ENCODE results near the gene EPAS1. TPM values are rescaled to one million over a fixed set of nuclear protein-coding genes. Genes with fewer than 3 reads are reported as not detected.

EPAS1 gene
- total RNA-seq, 1 donor from 2014 or later: 280 TPM

- Mint-ChIP-seq H3K9me3 (ENCODE audit: unreplicated experiment) (no peaks in the 10 kb centered on the region), H3K27me3 (ENCODE audit: unreplicated experiment) (no peaks in the 10 kb centered on the region), H3K4me3 (ENCODE audit: unreplicated experiment) (no peak overlapping the region), H3K4me1 (ENCODE audit: unreplicated experiment) (no peaks in the 10 kb centered on the region), H3K27ac (ENCODE audit: unreplicated experiment) (no peak overlapping the region), H3K36me3 (ENCODE audit: low read depth, unreplicated experiment) (no peaks in the 10 kb centered on the region)
- TF ChIP-seq, protein P1, sequence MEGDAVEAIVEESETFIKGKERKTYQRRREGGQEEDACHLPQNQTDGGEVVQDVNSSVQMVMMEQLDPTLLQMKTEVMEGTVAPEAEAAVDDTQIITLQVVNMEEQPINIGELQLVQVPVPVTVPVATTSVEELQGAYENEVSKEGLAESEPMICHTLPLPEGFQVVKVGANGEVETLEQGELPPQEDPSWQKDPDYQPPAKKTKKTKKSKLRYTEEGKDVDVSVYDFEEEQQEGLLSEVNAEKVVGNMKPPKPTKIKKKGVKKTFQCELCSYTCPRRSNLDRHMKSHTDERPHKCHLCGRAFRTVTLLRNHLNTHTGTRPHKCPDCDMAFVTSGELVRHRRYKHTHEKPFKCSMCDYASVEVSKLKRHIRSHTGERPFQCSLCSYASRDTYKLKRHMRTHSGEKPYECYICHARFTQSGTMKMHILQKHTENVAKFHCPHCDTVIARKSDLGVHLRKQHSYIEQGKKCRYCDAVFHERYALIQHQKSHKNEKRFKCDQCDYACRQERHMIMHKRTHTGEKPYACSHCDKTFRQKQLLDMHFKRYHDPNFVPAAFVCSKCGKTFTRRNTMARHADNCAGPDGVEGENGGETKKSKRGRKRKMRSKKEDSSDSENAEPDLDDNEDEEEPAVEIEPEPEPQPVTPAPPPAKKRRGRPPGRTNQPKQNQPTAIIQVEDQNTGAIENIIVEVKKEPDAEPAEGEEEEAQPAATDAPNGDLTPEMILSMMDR (IDR thresholded peaks at IDR 0.05; ENCODE audit: unreplicated experiment): no peak
- DNase-seq (ENCODE audit: low spot score): no peak
Observed at GRCh38 chr2:46424937-46425336, 127.7 kb downstream of the EPAS1 start.

GRCh38 chr2:46428911-46429436, 131.8 kb downstream of the EPAS1 start:
- no peak overlapping the region for H3K27ac Mint-ChIP-seq (ENCODE audit: unreplicated experiment)

GRCh38 chr2:46430413-46430812, 133.2 kb downstream of the EPAS1 start:
- Mint-ChIP-seq H3K27ac (ENCODE audit: unreplicated experiment) (no peak overlapping the region), H3K27me3 (ENCODE audit: unreplicated experiment) (peaks cover 1% of the 10 kb centered on the region), H3K4me3 (ENCODE audit: unreplicated experiment) (no peak overlapping the region), H3K9me3 (ENCODE audit: unreplicated experiment) (no peaks in the 10 kb centered on the region), H3K36me3 (ENCODE audit: low read depth, unreplicated experiment) (no peaks in the 10 kb centered on the region), H3K4me1 (ENCODE audit: unreplicated experiment) (no peaks in the 10 kb centered on the region)
- TF ChIP-seq, protein P1 (IDR thresholded peaks at IDR 0.05; ENCODE audit: unreplicated experiment): no peak
- DNase-seq (ENCODE audit: low spot score): no peak

More at GRCh38 chr2:46428911-46429436, 131.8 kb downstream of the EPAS1 start:
- no peak overlapping the region for H3K4me3 Mint-ChIP-seq (ENCODE audit: unreplicated experiment)
- H3K27me3 Mint-ChIP-seq (ENCODE audit: unreplicated experiment): peaks cover under 1% of the 10 kb centered on the region
- no peaks in the 10 kb centered on the region for H3K4me1 Mint-ChIP-seq (ENCODE audit: unreplicated experiment)
- no peaks in the 10 kb centered on the region for H3K9me3 Mint-ChIP-seq (ENCODE audit: unreplicated experiment)
- H3K36me3 Mint-ChIP-seq (ENCODE audit: low read depth, unreplicated experiment): no peaks in the 10 kb centered on the region
- TF ChIP-seq, protein P1 (IDR thresholded peaks at IDR 0.05; ENCODE audit: unreplicated experiment): no peak
- DNase-seq (ENCODE audit: low spot score): no peak

DNA sequence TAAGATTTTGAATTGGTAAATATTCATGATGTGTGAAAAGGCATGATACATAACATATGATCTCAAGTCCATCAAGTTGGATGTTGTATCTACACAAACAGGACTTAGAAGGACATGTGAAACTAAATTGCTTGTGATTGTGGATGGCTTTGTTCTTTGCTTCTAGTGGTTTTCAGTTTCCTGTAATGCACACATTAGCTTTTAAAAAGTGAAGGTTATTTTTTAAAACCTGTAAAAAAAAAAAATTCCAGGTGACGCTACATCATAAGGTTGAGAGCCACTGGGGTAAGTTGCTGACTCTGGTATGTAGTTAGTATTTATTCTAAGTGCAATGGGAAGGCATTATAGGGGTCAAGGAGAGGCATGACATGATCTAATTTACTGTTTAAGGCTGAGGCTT, 133.8 kb downstream of the EPAS1 start:
- H3K9me3 Mint-ChIP-seq (ENCODE audit: unreplicated experiment): no peaks in the 10 kb centered on the region
- H3K36me3 Mint-ChIP-seq (ENCODE audit: low read depth, unreplicated experiment): no peaks in the 10 kb centered on the region
- peaks cover 1% of the 10 kb centered on the region for H3K27me3 Mint-ChIP-seq (ENCODE audit: unreplicated experiment)
- no peak overlapping the region for H3K27ac Mint-ChIP-seq (ENCODE audit: unreplicated experiment)
- DNase-seq (ENCODE audit: low spot score): no peak
- TF ChIP-seq, protein P1 (IDR thresholded peaks at IDR 0.05; ENCODE audit: unreplicated experiment): no peak
- H3K4me1 Mint-ChIP-seq (ENCODE audit: unreplicated experiment): no peaks in the 10 kb centered on the region
- no peak overlapping the region for H3K4me3 Mint-ChIP-seq (ENCODE audit: unreplicated experiment)

DNA sequence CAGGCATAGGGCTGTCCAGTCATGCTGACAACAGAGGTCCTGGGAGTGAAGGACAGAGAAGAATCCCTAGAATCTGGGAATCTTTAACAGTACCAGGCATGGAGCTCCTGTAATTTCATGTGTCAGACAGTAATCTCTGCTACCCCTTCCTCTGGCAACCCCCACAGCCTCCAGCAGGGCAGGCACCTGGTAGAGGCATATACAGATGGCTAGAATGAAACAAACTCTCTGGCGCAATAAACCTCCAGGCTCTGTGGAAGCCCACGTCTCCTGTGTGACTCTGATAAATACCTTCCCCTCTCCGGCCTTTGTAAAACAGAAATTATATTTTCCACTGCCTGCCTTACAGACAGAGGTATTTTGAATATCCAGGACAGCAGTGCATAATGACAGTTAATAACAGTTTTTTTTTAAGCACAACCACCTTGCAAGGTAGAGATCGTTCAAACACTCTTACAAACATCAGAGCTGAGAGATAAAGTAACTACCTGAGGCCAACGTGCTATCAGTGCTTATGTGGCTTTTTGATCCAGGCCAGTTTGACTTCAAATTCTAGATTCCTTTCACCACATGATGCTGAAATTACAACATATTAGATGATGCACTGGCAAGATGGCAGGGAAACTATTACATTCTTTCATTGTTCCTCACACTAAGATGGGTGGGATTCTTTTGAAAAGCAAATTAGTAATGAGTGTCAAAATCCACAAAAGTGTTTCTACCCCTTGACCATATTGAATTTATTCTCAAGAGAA, 134.5 kb downstream of the EPAS1 start:
- no peaks in the 10 kb centered on the region for H3K36me3 Mint-ChIP-seq (ENCODE audit: low read depth, unreplicated experiment)
- no peak overlapping the region for H3K27ac Mint-ChIP-seq (ENCODE audit: unreplicated experiment)
- peaks cover 1% of the 10 kb centered on the region for H3K27me3 Mint-ChIP-seq (ENCODE audit: unreplicated experiment)
- H3K4me1 Mint-ChIP-seq (ENCODE audit: unreplicated experiment): no peaks in the 10 kb centered on the region
- no peaks in the 10 kb centered on the region for H3K9me3 Mint-ChIP-seq (ENCODE audit: unreplicated experiment)
- H3K4me3 Mint-ChIP-seq (ENCODE audit: unreplicated experiment): no peak overlapping the region
- no peak for DNase-seq (ENCODE audit: low spot score)
- TF ChIP-seq, protein P1 (IDR thresholded peaks at IDR 0.05; ENCODE audit: unreplicated experiment): no peak

All from endothelial cell (in vitro differentiated cells).